Activated CD8-positive, alpha-beta T cell treated with anti-CD3 and anti-CD28 coated beads, Interleukin-2, amount 10 ng/mL, durations not matched to agents 7 days and 5 days (primary cell): Measurements from ENCODE around the gene APOH. TPM values are rescaled to one million over a fixed set of nuclear protein-coding genes. Genes with fewer than 3 reads are reported as not detected.

ENCODE experiments used
- ATAC-seq: fragments of 150-1000 bp; cut with Tn5 transposase; one replicate; pipeline ENCODE4 v1.10.0; 2021; ENCODE audit warnings: moderate library complexity
- CTCF ChIA-PET: fragments of 350-600 bp; sonication (Branson Sonifier 250); formaldehyde crosslinking; loops from one replicate; lab custom pipeline; 2021; ENCODE audit warnings: antibody characterized with exemption; lab: Charles Lee
- POLR2A ChIA-PET: fragments of 350-600 bp; sonication (Branson Sonifier 250); formaldehyde crosslinking; loops from one replicate; lab custom pipeline; 2021; ENCODE audit warnings: antibody characterized with exemption; lab: Charles Lee
- DNase-seq: peaks from one replicate; pipeline ENCODE4 v3.0.0-alpha.2; 2020
- H3K27ac Mint-ChIP-seq: one replicate; pipeline ENCODE4 v1.8.0; 2021; ENCODE audit warnings: mild to moderate bottlenecking, mixed read lengths
- H3K27me3 Mint-ChIP-seq: one replicate; pipeline ENCODE4 v1.8.0; 2021; ENCODE audit warnings: low read depth, mixed read lengths
- H3K36me3 Mint-ChIP-seq: one replicate; pipeline ENCODE4 v1.8.0; 2021; ENCODE audit warnings: low read depth, mixed read lengths
- H3K4me1 Mint-ChIP-seq: one replicate; pipeline ENCODE4 v1.8.0; 2021; ENCODE audit warnings: low read depth, mixed read lengths
- H3K4me3 Mint-ChIP-seq: one replicate; pipeline ENCODE4 v1.8.0; 2021; ENCODE audit warnings: mild to moderate bottlenecking, mixed read lengths
- H3K9me3 Mint-ChIP-seq: one replicate; pipeline ENCODE4 v1.8.0; 2022; ENCODE audit warnings: mixed read lengths; ENCODE audit not compliant: insufficient read depth
- total RNA-seq, 2 experiments: library from RNA; stranded (reverse); gene quantifications; one replicate each; pipeline ENCODE4 v1.2.3, GENCODE V29; 2021

Gene APOH, protein sequence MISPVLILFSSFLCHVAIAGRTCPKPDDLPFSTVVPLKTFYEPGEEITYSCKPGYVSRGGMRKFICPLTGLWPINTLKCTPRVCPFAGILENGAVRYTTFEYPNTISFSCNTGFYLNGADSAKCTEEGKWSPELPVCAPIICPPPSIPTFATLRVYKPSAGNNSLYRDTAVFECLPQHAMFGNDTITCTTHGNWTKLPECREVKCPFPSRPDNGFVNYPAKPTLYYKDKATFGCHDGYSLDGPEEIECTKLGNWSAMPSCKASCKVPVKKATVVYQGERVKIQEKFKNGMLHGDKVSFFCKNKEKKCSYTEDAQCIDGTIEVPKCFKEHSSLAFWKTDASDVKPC
- total RNA-seq: not detected

DNA sequence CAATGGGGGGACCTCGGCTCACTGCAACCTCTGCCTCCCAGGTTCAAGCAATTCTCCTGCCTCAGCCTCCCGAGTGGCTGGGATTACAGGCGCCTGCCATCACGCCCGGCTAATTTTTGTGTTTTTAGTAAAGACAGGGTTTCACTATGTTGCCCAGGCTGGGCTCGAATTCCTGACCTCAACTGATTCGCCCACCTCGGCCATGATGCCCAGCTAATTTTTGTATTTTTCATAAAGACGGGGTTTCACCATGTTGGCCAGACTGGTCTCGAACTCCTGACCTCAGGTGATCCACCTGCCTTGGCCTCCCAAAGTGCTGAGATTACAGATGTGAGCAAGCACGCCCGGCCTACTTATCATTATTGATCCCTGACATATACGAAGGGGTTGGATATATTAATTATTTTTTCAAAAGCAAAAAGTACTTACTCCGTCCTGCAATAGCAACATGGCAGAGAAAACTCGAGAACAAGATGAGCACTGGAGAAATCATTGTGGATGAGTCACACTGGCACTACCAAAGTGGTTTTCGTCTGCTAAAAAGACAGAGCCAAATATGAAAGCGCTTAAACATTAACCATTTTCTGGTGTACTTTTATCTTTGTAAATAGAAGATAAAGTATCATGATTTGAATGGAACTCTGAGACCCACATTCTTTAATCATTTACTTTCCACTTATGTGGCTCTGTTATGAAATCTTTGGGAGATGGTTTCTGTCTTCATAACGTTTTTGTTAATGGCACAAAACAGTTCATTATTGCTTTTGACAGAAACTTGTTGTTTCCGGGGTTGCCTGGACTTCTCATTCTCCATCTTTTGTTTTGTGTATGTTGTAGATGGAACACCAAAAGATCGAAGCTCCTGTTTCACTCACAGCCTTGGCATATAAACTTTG, at the start of gene APOH:
Gene APOH (minus strand): TSS at position 529 of the 896 bp plus-strand sequence. CDS start 36 bp downstream, at position 493.
- CTCF ChIA-PET: interaction anchor here (1.5 kb wide), 1 partner anchor 29 kb away, joined by 3 read pairs; no protein-coding TSS in a partner anchor

DNA sequence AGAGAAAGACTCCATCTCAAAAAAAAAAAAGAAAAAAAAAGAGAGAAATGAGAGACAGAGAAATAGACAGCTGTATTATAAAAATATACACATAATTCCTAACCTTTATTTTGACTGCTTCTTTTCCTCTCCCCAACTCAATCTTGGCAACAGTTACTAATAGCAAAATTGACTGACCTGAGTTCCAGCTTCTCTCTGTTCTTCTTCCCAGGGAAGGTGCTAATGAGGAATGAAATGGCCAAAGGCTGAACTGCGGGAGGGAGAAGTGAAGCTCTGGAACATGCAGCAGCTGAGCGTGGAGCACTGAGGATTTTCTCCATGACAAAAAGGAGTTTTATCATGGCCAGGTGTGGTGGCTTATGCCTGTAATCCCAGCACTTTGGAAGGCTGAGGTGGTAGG, 48.0 kb upstream of the APOH start:
- ChIA-PET POLR2A (interaction anchor here (0.6 kb wide), 1 partner anchor 737 kb away, joined by 3 read pairs; no protein-coding TSS in a partner anchor), CTCF (no interaction called here)
- H3K36me3 Mint-ChIP-seq: no peaks in the 10 kb centered on the region
- no peaks in the 10 kb centered on the region for H3K9me3 Mint-ChIP-seq
- DNase-seq (no peak), ATAC-seq (no peak)
- H3K4me1 Mint-ChIP-seq: peaks cover 4% of the 10 kb centered on the region
- H3K27ac Mint-ChIP-seq: no peak overlapping the region
- no peaks in the 10 kb centered on the region for H3K27me3 Mint-ChIP-seq
- no peak overlapping the region for H3K4me3 Mint-ChIP-seq

More for the DNA sequence above, at the start of gene APOH:
- Mint-ChIP-seq H3K27ac (no peak within 1 kb of the TSS), H3K9me3 (no peaks in the 10 kb centered on the region), H3K4me1 (peaks cover 4% of the 10 kb centered on the region), H3K36me3 (no peaks in the 10 kb centered on the region), H3K4me3 (no peak within 1 kb of the TSS), H3K27me3 (peaks cover 19% of the 10 kb centered on the region)
- POLR2A ChIA-PET: interaction anchor here (0.7 kb wide), 1 partner anchor 1306 kb away, joined by 4 read pairs; no protein-coding TSS in a partner anchor
- DNase-seq (no peak), ATAC-seq (no peak)

DNA sequence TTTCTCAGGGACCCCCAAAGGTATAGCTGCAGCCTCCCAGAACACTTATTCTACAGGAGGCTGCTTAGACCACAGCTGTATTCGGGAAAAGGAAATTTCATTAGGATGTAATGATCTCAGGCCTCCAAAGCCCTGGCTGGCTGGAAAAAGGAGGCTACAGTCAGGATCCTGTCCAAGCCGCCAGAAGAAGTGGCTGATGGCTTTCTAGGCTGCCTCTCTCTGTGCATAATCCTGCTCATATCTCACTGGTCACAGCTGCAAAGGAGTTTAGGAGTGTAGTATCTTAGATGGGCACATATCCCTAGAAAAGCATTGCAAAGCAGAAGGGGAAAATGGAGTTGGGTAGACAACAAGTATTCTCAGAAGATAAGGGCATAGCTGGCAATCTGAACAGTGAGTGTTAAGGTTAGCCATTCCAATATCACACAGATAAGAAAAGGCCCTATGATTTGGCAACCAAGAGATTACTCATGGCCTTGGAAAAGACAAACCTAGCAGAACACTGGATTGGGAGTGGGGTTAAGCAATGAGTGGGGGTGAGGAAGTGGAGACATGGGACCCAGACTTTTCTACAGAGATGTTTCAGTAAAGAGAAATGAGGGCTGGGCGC, 47.2 kb upstream of the APOH start:
- Mint-ChIP-seq H3K4me1 (peaks cover 4% of the 10 kb centered on the region), H3K4me3 (no peak overlapping the region), H3K9me3 (no peaks in the 10 kb centered on the region), H3K27me3 (no peaks in the 10 kb centered on the region), H3K27ac (no peak overlapping the region), H3K36me3 (no peaks in the 10 kb centered on the region)
- ATAC-seq (no peak), DNase-seq (no peak)
- ChIA-PET POLR2A (interaction anchor here (0.6 kb wide), 1 partner anchor 738 kb away, joined by 3 read pairs; no protein-coding TSS in a partner anchor), CTCF (interaction anchor here (0.9 to 1.7 kb wide), 2 partner anchors 19 to 290 kb away, joined by 3 read pairs; no protein-coding TSS in a partner anchor)

DNA sequence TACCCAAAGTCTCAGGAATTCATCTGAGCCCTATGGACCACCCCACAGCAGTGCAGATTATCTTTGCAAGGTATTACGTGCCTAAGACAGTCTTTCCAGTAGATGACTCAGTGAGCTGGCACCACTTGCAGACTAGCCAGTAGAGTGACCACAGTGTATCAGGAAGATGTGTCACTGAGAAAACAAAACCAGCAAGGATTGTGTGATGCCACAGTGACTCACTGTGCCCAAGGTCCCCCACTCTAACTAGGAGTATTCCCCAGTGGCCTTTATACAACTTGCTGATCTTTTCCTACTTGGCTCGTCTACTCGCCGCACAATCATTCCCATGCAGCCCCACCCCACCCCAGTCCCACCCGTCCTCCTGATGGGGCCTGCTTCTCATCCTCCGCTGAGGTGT, 46.4 kb upstream of the APOH start:
- Mint-ChIP-seq H3K36me3 (no peaks in the 10 kb centered on the region), H3K4me1 (peaks cover 4% of the 10 kb centered on the region), H3K4me3 (no peak overlapping the region), H3K27me3 (peaks cover under 1% of the 10 kb centered on the region), H3K9me3 (no peaks in the 10 kb centered on the region), H3K27ac (no peak overlapping the region)
- ATAC-seq: no peak
- ChIA-PET CTCF (interaction anchor here (0.9 to 1.7 kb wide), 2 partner anchors 18 to 291 kb away, joined by 3 read pairs; no protein-coding TSS in a partner anchor), POLR2A (no interaction called here)
- DNase-seq: no peak

DNA sequence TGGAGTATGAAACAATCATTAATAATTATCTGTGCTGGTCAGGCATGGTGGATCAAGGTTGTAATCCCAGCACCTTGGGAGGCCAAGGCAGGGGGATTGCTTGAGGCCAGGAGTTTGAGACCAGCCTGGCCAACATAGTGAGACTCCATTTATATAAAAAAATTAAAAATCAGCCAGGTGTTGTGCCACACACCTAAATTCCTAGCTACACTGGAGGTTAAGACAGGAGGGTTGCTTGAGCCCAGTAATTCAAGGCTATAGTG, 44.3 kb upstream of the APOH start:
- ChIA-PET POLR2A (no interaction called here), CTCF (interaction anchor here (1.4 kb wide), 1 partner anchor 293 kb away, joined by 5 read pairs; no protein-coding TSS in a partner anchor)
- DNase-seq (no peak), ATAC-seq (no peak)
- Mint-ChIP-seq H3K27ac (no peak overlapping the region), H3K4me1 (peaks cover 4% of the 10 kb centered on the region), H3K9me3 (no peaks in the 10 kb centered on the region), H3K36me3 (no peaks in the 10 kb centered on the region), H3K27me3 (peaks cover 3% of the 10 kb centered on the region), H3K4me3 (no peak overlapping the region)

DNA sequence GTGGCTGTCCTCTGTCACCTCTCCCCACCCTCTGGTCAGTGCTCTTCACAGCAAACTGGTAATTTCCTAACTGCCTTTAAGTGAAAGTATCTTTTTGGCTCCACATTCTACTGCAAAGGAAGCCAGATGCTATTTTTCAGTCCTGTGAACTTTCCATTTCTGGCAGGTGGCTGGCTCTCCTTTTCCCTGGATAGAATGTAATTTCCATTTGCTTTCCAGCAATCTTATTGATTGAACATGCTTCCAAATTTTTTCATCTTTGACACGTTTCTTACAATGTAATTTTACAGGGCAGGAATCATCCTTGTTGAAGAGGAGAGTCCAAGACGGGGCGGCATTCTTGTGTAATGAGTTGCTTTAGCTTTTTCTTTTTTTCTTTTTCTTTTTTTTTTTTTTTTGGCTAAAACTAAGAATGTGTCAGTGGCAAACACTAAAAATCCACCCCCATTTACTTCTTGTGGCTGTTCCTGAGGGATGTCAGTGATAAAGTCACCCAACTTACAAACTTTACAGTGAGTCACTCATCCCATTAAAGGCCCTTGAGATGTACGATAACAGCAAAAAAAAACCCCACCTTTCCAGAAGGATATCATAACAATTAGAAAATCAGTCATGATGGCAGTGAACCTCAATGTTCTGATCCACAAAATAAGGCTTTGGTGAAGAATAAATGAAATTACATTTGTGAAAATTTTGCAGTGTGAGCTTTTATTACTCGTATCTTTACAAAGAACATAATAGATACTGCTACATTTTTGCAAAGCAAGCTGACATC, 43.8 kb upstream of the APOH start:
- DNase-seq (no peak), ATAC-seq (no peak)
- Mint-ChIP-seq H3K9me3 (no peaks in the 10 kb centered on the region), H3K4me1 (peaks cover 4% of the 10 kb centered on the region), H3K36me3 (no peaks in the 10 kb centered on the region), H3K27ac (no peak overlapping the region), H3K4me3 (no peak overlapping the region), H3K27me3 (peaks cover 3% of the 10 kb centered on the region)
- POLR2A ChIA-PET: no interaction called here
- CTCF ChIA-PET: interaction anchor here (1.4 kb wide), 1 partner anchor 294 kb away, joined by 5 read pairs; no protein-coding TSS in a partner anchor

DNA sequence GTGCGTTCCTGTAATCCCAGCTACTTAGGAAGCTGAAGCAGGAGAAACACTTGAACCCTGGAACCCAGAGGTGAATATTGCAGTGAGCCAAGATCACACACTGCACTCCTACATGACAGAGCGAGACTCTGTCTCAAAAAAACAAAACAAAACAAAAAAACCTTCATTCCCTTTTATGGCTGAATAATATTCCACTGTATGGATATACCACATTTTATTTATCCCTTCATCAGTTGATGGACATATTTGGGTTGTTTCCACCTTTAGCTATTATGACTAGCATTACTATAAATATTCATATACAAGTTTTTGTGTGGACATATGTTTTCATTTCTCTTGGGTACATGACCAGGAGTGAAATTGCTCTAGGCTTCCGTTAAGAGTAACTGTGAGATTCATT, 42.3 kb upstream of the APOH start:
- POLR2A ChIA-PET: interaction anchor here (0.9 kb wide), 1 partner anchor 10 kb away, joined by 3 read pairs; no protein-coding TSS in a partner anchor
- peaks cover 4% of the 10 kb centered on the region for H3K4me1 Mint-ChIP-seq
- H3K9me3 Mint-ChIP-seq: no peaks in the 10 kb centered on the region
- peaks cover 3% of the 10 kb centered on the region for H3K27me3 Mint-ChIP-seq
- H3K36me3 Mint-ChIP-seq: no peaks in the 10 kb centered on the region
- CTCF ChIA-PET: no interaction called here
- no peak for ATAC-seq
- no peak overlapping the region for H3K27ac Mint-ChIP-seq
- DNase-seq: no peak
- no peak overlapping the region for H3K4me3 Mint-ChIP-seq

DNA sequence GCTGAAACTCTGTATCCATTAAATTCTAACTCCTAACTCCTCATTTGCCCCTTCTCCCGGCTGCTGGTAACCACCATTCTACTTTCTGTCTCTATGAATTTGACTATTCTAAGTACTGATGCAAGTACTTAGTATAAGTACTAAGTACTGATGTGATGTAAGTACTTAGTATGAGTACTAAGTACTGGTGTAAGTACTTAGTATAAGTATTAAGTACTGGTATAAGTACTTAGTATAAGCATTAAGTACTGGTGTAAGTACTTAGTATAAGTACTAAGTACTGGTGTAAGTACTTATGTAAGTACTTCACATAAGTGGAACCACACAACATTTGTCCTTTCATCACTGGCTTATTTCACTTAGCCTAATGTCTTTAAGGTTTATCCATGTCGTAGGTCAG, 40.9 kb upstream of the APOH start:
- Mint-ChIP-seq H3K4me3 (no peak overlapping the region), H3K36me3 (no peaks in the 10 kb centered on the region), H3K9me3 (no peaks in the 10 kb centered on the region), H3K27me3 (peaks cover 3% of the 10 kb centered on the region), H3K4me1 (no peaks in the 10 kb centered on the region), H3K27ac (no peak overlapping the region)
- ChIA-PET POLR2A (no interaction called here), CTCF (no interaction called here)
- DNase-seq (no peak), ATAC-seq (no peak)

DNA sequence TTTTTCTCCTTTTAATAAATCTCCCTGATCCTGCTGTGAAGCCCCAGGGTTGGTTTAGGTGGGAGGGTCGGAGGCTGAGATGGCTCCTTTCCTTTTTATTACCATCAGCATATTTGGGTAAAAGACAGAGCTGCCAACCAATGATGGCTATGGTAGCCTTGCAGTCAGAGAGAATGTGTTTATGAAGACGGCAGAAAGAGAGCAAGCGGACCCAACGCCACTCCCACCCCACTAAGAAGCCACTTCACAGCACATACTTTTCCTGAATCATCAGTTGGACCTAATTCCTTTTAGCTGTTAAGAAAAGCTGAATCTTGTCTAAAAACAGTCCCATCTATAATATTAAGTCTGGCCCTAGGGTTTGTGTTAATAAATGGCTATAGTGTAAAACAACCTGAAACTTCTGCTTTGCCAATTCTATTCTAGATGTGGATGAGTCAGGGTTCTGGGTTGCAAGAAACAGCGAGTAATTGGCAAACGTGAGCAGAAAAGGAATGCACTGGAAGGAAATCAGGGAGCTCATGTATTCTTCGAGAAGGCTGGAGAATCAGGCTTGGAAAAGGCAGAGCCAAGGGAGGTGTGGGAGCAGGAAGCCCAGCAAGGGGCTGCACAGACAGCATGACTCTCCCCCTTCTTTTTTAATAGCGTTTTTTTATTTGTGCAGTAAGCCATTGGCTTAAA, 39.2 kb upstream of the APOH start:
- Mint-ChIP-seq H3K4me1 (peaks cover 3% of the 10 kb centered on the region), H3K27me3 (peaks cover 6% of the 10 kb centered on the region), H3K4me3 (no peak overlapping the region), H3K36me3 (no peaks in the 10 kb centered on the region), H3K9me3 (no peaks in the 10 kb centered on the region), H3K27ac (no peak overlapping the region)
- DNase-seq (no peak), ATAC-seq (no peak)
- ChIA-PET CTCF (no interaction called here), POLR2A (no interaction called here)

DNA sequence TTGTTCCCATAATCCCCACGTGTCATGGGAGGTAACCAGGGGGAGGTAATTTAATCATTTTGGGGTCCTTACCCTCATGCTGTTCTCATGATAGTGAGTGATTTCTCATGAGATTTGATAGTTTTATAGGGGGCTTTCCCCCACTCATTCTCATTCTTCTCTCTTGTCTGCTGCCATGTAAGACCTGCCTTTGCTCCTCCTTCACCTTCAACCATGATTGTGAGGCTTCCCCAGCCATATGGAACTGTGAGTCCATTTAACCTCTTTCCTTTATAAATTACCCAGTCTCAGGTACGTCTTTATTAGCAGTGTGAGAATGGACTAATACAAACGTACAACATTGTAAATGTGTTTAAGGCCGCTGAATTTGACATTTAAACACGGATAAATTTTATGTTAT, 35.5 kb upstream of the APOH start:
- ChIA-PET POLR2A (no interaction called here), CTCF (no interaction called here)
- DNase-seq: no peak
- no peaks in the 10 kb centered on the region for H3K9me3 Mint-ChIP-seq
- H3K4me3 Mint-ChIP-seq: no peak overlapping the region
- H3K27me3 Mint-ChIP-seq: peaks cover 3% of the 10 kb centered on the region
- no peak overlapping the region for H3K27ac Mint-ChIP-seq
- H3K4me1 Mint-ChIP-seq: peaks cover 5% of the 10 kb centered on the region
- no peak for ATAC-seq
- no peaks in the 10 kb centered on the region for H3K36me3 Mint-ChIP-seq

DNA sequence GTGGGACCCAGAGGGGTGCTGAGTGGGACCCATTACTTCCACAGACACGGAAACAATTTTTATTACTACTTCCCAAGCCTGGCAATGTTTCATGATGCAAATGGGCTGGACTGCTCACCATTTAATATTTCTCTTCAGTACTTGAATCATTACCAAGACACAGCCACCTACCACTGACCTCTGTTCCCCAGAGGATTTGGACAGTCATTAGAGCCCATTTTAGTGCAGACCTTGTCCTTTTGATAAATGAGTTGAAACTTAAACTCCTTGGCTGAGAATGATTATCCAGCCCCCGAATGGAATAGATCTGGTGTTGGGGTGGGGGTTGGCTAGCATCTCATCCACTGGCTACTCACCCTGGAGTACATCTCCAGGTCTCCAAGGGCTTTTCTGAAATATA, 33.6 kb upstream of the APOH start:
- ChIA-PET CTCF (no interaction called here), POLR2A (no interaction called here)
- peaks cover 3% of the 10 kb centered on the region for H3K27me3 Mint-ChIP-seq
- no peak for DNase-seq
- no peak for ATAC-seq
- no peaks in the 10 kb centered on the region for H3K9me3 Mint-ChIP-seq
- no peak overlapping the region for H3K27ac Mint-ChIP-seq
- peaks cover 5% of the 10 kb centered on the region for H3K4me1 Mint-ChIP-seq
- H3K36me3 Mint-ChIP-seq: no peaks in the 10 kb centered on the region
- H3K4me3 Mint-ChIP-seq: no peak overlapping the region
